HG02763 (cell line): ENCODE measurements around the gene CNNM2.
"Not testable (repeated sequence)": the region's sequence is repeated elsewhere in the genome, so short reads cannot be mapped to it uniquely, and the experiment has no call there.

Source experiments
- ATAC-seq: cut with Tn5 transposase; IDR thresholded peaks from one replicate; pipeline ENCODE4 v1.9.1; 2021; ENCODE audit warnings: mild to moderate bottlenecking, moderate library complexity; ENCODE audit not compliant: unreplicated experiment

Gene CNNM2

DNA sequence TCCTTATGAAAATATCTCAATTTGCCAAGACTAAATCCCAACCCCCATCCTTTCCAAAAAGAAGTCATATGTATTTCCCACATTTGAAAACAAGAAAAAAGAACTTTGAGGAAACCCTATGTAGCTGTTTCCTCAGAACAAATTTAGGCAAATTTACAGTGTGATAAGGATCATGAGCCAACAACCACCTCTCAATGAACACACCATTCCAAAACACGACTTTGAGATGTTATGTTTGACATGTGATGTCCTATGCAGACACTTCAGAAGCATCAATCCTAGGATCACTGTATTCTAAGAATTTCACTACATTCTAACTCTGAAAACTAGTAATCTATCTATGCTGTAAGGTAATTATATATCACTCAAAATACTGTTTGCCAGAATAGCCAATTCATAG is 212.8 kb downstream of the CNNM2 start:
- no peak for ATAC-seq

DNA sequence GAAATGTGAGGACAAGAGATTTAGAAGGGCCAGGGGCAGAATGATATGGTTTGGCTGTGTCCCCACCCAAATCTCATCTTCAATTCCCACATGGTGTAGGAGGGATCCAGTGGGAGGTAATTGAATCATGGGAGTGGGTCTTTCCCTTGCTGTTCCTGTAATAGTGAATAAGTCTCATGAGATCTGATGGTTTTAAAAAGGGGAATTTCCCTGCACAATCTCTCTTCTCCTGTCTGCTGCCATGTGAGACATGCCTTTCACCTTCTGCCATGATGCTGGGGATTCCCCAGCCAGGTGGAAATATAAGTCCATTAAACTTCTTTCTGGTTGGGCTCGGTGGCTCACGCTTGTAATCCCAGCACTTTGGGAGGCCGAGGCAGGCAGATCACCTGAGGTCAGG is 217.1 kb downstream of the CNNM2 start:
- ATAC-seq, result not testable (repeated sequence)

DNA sequence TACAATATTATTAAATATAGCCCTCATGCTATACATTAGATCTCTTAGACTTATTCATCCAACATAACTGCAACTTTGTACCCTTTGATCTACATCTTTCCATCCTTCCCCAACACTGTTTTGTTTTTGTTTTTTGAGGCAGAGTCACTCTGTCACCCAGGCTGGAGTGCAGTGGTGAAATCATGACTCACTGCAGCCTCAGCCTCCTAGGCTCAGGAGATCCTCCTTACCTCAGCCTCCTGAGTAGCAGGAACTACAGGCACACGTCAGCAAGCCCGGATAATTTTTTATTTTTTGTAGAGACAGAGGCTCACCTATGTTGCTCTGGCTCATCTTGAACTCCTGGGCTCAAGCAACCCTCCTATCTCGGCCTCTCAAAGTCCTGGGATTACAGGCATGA is 221.7 kb downstream of the CNNM2 start:
- ATAC-seq, result no peak
